Measurements from ENCODE around the gene SOCS3.

Gene SOCS3

GRCh38 chr17:78367193-78367592 lies 7.3 kb upstream of the SOCS3 start:
- TF ChIP-seq CTCF (conservative IDR thresholded peaks at IDR 0.05; ENCODE audit: low read depth, low read length): no peak
- no peak for DNase-seq (ENCODE audit: low read depth)
- no peak overlapping the region for H3K4me3 ChIP-seq (ENCODE audit: low read length)

- DNase-seq (ENCODE audit: low read depth): no peak
- no peak overlapping the region for H3K4me3 ChIP-seq (ENCODE audit: low read length)
- no peak for TF ChIP-seq CTCF (conservative IDR thresholded peaks at IDR 0.05; ENCODE audit: low read depth, low read length)
Observed at GRCh38 chr17:78366109-78366848, 6.4 kb upstream of the SOCS3 start.

- no peak overlapping the region for H3K4me3 ChIP-seq (ENCODE audit: low read length)
- TF ChIP-seq CTCF (conservative IDR thresholded peaks at IDR 0.05; ENCODE audit: low read depth, low read length): no peak
- no peak for DNase-seq (ENCODE audit: low read depth)
Observed at GRCh38 chr17:78365561-78366108, 5.8 kb upstream of the SOCS3 start.

GRCh38 chr17:78364436-78365281 lies 4.8 kb upstream of the SOCS3 start:
- TF ChIP-seq CTCF (conservative IDR thresholded peaks at IDR 0.05; ENCODE audit: low read depth, low read length): no peak
- DNase-seq (ENCODE audit: low read depth): no peak
- no peak overlapping the region for H3K4me3 ChIP-seq (ENCODE audit: low read length)

GRCh38 chr17:78362671-78363070 lies 2.8 kb upstream of the SOCS3 start:
- no peak for DNase-seq (ENCODE audit: low read depth)
- no peak overlapping the region for H3K4me3 ChIP-seq (ENCODE audit: low read length)
- TF ChIP-seq CTCF (conservative IDR thresholded peaks at IDR 0.05; ENCODE audit: low read depth, low read length): no peak

- DNase-seq (ENCODE audit: low read depth): no peak
- TF ChIP-seq CTCF (conservative IDR thresholded peaks at IDR 0.05; ENCODE audit: low read depth, low read length): no peak
- no peak overlapping the region for H3K4me3 ChIP-seq (ENCODE audit: low read length)
Observed at GRCh38 chr17:78362232-78362631, 2.4 kb upstream of the SOCS3 start.
